Right lobe of liver (tissue), 6 donors: ENCODE results near the gene DCBLD2. TPM values are rescaled to one million over a fixed set of nuclear protein-coding genes. Genes with fewer than 3 reads are reported as not detected.

Experiments used
- ATAC-seq, 4 donors: fragments of 200-7000 bp; cut with Tn5 transposase; one replicate each; pipeline ENCODE4 v1.9.1; 2020; ENCODE audit warnings: mild to moderate bottlenecking in 4 of 4, moderate library complexity in 4 of 4
- DNase-seq, 3 donors: peaks; one replicate each; pipeline ENCODE4 v3.0.0-alpha.2; 2020
- H3K27ac ChIP-seq, 3 donors: fragments of 200-600 bp; one replicate each; pipeline ENCODE4 v1.8.0; 2022
- H3K27me3 ChIP-seq, 2 donors: fragments of 200-600 bp; one replicate each; pipeline ENCODE4 v1.8.0; 2022
- H3K36me3 ChIP-seq, 4 donors: fragments of 200-600 bp; sonication (generic) in 1 of 4; one replicate each; pipeline versions ENCODE4 v1.5.1 to v1.8.0; 2017 to 2022; ENCODE audit warnings: control low read depth in 1 of 4
- H3K4me1 ChIP-seq, 4 donors: fragments of 200-600 bp; sonication (generic) in 1 of 4; one replicate each; pipeline versions ENCODE4 v1.5.1 to v1.8.0; 2017 to 2022; ENCODE audit warnings: control low read depth in 1 of 4
- H3K4me3 ChIP-seq, 3 donors: fragments of 200-600 bp; one replicate each; pipeline ENCODE4 v1.8.0; 2022
- H3K9me3 ChIP-seq, 4 donors: fragments of 200-600 bp; sonication (generic) in 1 of 4; one replicate each; pipeline versions ENCODE4 v1.5.1 to v1.8.0; 2017 to 2022; ENCODE audit warnings: control low read depth in 1 of 4
- POLR2A ChIP-seq: fragments of 450-650 bp; IDR thresholded peaks from one replicate; pipeline ENCODE4 v1.6.1; 2017; ENCODE audit warnings: antibody characterized with exemption, mild to moderate bottlenecking
- WGBS: methylation state at CpG from one replicate; pipeline ENCODE4 v1.1.6; 2018; ENCODE audit warnings: low coverage, low lambda C conversion rate; ENCODE audit not compliant: insufficient coverage; ENCODE audit errors: missing lambda C conversion rate; 5-methylcytosine and 5-hydroxymethylcytosine counted together
- intact Hi-C, 2 donors: fragments of 100-400 bp; cut with DNase I; formaldehyde crosslinking; loops; one replicate each; pipeline versions ENCODE4 v1.11.2 to v1.14.1; 2022
- total RNA-seq, 6 experiments: library from RNA; depleted of rRNA in 2 of 6; stranded (reverse); fragments of >200 nt in 2 of 6; fragmentation: NEBNext Ultra II Directional in 3 of 6; extraction: Animal tissue kit (Norgen Biotek cat#: 25700) in 3 of 6; gene quantifications; one replicate each; pipeline versions ENCODE4 v1.1.0 to v1.2.4, GENCODE V29; 2016 to 2023
- TF ChIP-seq, protein P1 (sequence below), 4 donors: fragments of 200-600 bp in 3 of 4; fragments of 450-650 bp in 1 of 4; IDR thresholded peaks; one replicate each; pipeline versions ENCODE4 v1.5.1 to v1.8.0; 2016 to 2022; ENCODE audit warnings: antibody characterized with exemption in 4 of 4, mild to moderate bottlenecking in 2 of 4
- donor health status: DM: no; HTN: yes; CAD: no.
- donor health status: DM: no; HTN: no; CAD: no.
- donor health status: DM: no; HTN: no; CAD: no.
- donor health status: DM: no; HTN: yes; CAD: no.
- donor health status: DM: no; HTN: yes; CAD: no.

Gene DCBLD2
- total RNA-seq, 6 experiments from 2014 or later: 8.1 to 11.3 (median 10.6) TPM

- ATAC-seq (no peak), DNase-seq (no peak)
- Histone ChIP-seq H3K9me3 (no peaks in the 10 kb centered on the region), H3K4me3 (no peak overlapping the region), H3K36me3 (no peaks in the 10 kb centered on the region), H3K27me3 (no peaks in the 10 kb centered on the region), H3K27ac (no peak overlapping the region), H3K4me1 (peaks cover 0 to 4% (median 0%) of the 10 kb centered on the region in 4 donors)
- TF ChIP-seq, protein P1, sequence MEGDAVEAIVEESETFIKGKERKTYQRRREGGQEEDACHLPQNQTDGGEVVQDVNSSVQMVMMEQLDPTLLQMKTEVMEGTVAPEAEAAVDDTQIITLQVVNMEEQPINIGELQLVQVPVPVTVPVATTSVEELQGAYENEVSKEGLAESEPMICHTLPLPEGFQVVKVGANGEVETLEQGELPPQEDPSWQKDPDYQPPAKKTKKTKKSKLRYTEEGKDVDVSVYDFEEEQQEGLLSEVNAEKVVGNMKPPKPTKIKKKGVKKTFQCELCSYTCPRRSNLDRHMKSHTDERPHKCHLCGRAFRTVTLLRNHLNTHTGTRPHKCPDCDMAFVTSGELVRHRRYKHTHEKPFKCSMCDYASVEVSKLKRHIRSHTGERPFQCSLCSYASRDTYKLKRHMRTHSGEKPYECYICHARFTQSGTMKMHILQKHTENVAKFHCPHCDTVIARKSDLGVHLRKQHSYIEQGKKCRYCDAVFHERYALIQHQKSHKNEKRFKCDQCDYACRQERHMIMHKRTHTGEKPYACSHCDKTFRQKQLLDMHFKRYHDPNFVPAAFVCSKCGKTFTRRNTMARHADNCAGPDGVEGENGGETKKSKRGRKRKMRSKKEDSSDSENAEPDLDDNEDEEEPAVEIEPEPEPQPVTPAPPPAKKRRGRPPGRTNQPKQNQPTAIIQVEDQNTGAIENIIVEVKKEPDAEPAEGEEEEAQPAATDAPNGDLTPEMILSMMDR (IDR thresholded peaks at IDR 0.05): no peak
- no peak for TF ChIP-seq POLR2A
- intact Hi-C loops: no loop called here
- 68% methylated on average over 1 of the region's 1 CpG for WGBS
These were observed 11.0 kb upstream of the DCBLD2 start for GRCh38 chr3:98912448-98912847.

- no peaks in the 10 kb centered on the region for H3K36me3 ChIP-seq
- no peaks in the 10 kb centered on the region for H3K27me3 ChIP-seq
- no peaks in the 10 kb centered on the region for H3K9me3 ChIP-seq
- H3K4me1 ChIP-seq: peaks cover 0 to 4% (median 0%) of the 10 kb centered on the region in 4 donors
- TF ChIP-seq, protein P1 (IDR thresholded peaks at IDR 0.05): no peak
- TF ChIP-seq POLR2A: no peak
- intact Hi-C loops: no loop called here
- WGBS: 82% methylated on average over 1 of the region's 1 CpG
- no peak overlapping the region for H3K27ac ChIP-seq
- ATAC-seq (no peak), DNase-seq (no peak)
- no peak overlapping the region for H3K4me3 ChIP-seq
These were observed 4.7 kb upstream of the DCBLD2 start for GRCh38 chr3:98906230-98906629.

GRCh38 chr3:98903705-98904481 lies 2.4 kb upstream of the DCBLD2 start:
- no peak for ATAC-seq
- WGBS: 89% methylated on average over 11 of the region's 11 CpGs

GRCh38 chr3:98903099-98903498 lies 1.6 kb upstream of the DCBLD2 start:
- no peak for DNase-seq
- Histone ChIP-seq H3K4me1 (peaks cover 0 to 4% (median 0%) of the 10 kb centered on the region in 4 donors), H3K36me3 (no peaks in the 10 kb centered on the region), H3K27me3 (no peaks in the 10 kb centered on the region), H3K27ac (no peak overlapping the region), H3K9me3 (no peaks in the 10 kb centered on the region), H3K4me3 (no peak overlapping the region)
- intact Hi-C loops: no loop called here
- ATAC-seq: no peak
- TF ChIP-seq, protein P1 (IDR thresholded peaks at IDR 0.05): no peak
- no peak for TF ChIP-seq POLR2A
- WGBS: 91% methylated on average over 3 of the region's 3 CpGs

More at GRCh38 chr3:98903705-98904481, 2.4 kb upstream of the DCBLD2 start:
- no peaks in the 10 kb centered on the region for H3K36me3 ChIP-seq
- intact Hi-C loops: no loop called here
- no peaks in the 10 kb centered on the region for H3K27me3 ChIP-seq
- H3K9me3 ChIP-seq: no peaks in the 10 kb centered on the region
- no peak for TF ChIP-seq POLR2A
- TF ChIP-seq, protein P1 (IDR thresholded peaks at IDR 0.05): no peak
- no peak for DNase-seq
- H3K27ac ChIP-seq: no peak overlapping the region
- no peak overlapping the region for H3K4me3 ChIP-seq
- H3K4me1 ChIP-seq: peaks cover 0 to 4% (median 0%) of the 10 kb centered on the region in 4 donors
